DND-41 (cell line): ENCODE data around the gene GOLGA2.

Experiments
- ATAC-seq: fragments of 200-7000 bp; cut with Tn5 transposase; 3 replicates; pipeline ENCODE4 v1.9.1; 2021; ENCODE audit warnings: low read depth; ENCODE audit not compliant: insufficient read depth
- DNase-seq: peaks from one replicate; pipeline ENCODE4 v3.0.0-alpha.2; 2020
- H2AFZ ChIP-seq: 2 replicates; pipeline ENCODE4 v1.6.0; 2012; ENCODE audit warnings: low read depth, low read length
- H3K27ac ChIP-seq: 2 replicates; pipeline ENCODE4 v1.5.1; 2012; ENCODE audit warnings: low read length, inconsistent platforms
- H3K27me3 ChIP-seq: fragments of 200-600 bp; sonication (generic); 2 replicates; pipeline ENCODE4 v1.6.0; 2012; ENCODE audit warnings: low read length, mild to moderate bottlenecking, inconsistent platforms; ENCODE audit not compliant: insufficient read depth, poor library complexity
- H3K36me3 ChIP-seq: 2 replicates; pipeline ENCODE4 v1.5.1; 2012; ENCODE audit warnings: low read length, inconsistent platforms; ENCODE audit not compliant: insufficient read depth
- H3K4me1 ChIP-seq: 2 replicates; pipeline ENCODE4 v1.5.1; 2012; ENCODE audit warnings: mild to moderate bottlenecking, low read length; ENCODE audit not compliant: insufficient read depth
- H3K4me2 ChIP-seq: 2 replicates; pipeline ENCODE4 v1.6.0; 2012; ENCODE audit warnings: mild to moderate bottlenecking, moderate library complexity, low read length, inconsistent platforms; ENCODE audit not compliant: insufficient read depth
- H3K4me3 ChIP-seq, 2 experiments: fragments of 200-600 bp in 1 of 2; shearing (Covaris generic) in 1 of 2; 2 replicates each; pipeline ENCODE4 v1.5.1; 2012 to 2016; ENCODE audit warnings: inconsistent platforms in 2 of 2, low read length in 2 of 2, mild to moderate bottlenecking in 2 of 2, low read depth in 1 of 2, moderate library complexity in 1 of 2
- H3K79me2 ChIP-seq: 2 replicates; pipeline ENCODE4 v1.6.0; 2012; ENCODE audit warnings: low read length, inconsistent platforms; ENCODE audit not compliant: insufficient read depth
- H3K9ac ChIP-seq: 2 replicates; pipeline ENCODE4 v1.6.0; 2012; ENCODE audit warnings: low read depth, mild to moderate bottlenecking, inconsistent platforms, low read length, moderate library complexity
- H3K9me3 ChIP-seq: 2 replicates; pipeline ENCODE4 v1.5.1; 2012; ENCODE audit warnings: low read length, moderate library complexity, mild to moderate bottlenecking, inconsistent platforms; ENCODE audit not compliant: insufficient read depth, severe bottlenecking
- H4K20me1 ChIP-seq: 2 replicates; pipeline ENCODE4 v1.6.0; 2012; ENCODE audit warnings: low read length; ENCODE audit not compliant: insufficient read depth
- CTCF ChIP-seq: IDR thresholded peaks from 2 replicates; pipeline ENCODE4 v1.5.1; 2012; ENCODE audit warnings: borderline replicate concordance, low read length, moderate library complexity, mild to moderate bottlenecking; ENCODE audit not compliant: poor library complexity, severe bottlenecking; ENCODE audit errors: extremely low read depth
- EZH2 ChIP-seq: IDR thresholded peaks from 3 replicates; pipeline ENCODE4 v1.6.1; 2012; ENCODE audit warnings: borderline replicate concordance, low read depth, mild to moderate bottlenecking, moderate library complexity, low read length, inconsistent platforms; ENCODE audit not compliant: severe bottlenecking

The GOLGA2 gene

GRCh38 chr9:128215491-128216409 is 60.1 kb downstream of the GOLGA2 start:
- Histone ChIP-seq H3K9me3 (no peaks in the 10 kb centered on the region), H2AFZ (no peak overlapping the region), H3K9ac (no peak overlapping the region), H3K4me3 (no peak overlapping the region), H3K27ac (no peak overlapping the region), H3K4me1 (no peaks in the 10 kb centered on the region), H4K20me1 (no peaks in the 10 kb centered on the region; the same call in 1 of the 2 replicates), H3K27me3 (no peaks in the 10 kb centered on the region), H3K4me2 (no peak overlapping the region), H3K79me2 (no peaks in the 10 kb centered on the region), H3K36me3 (peaks cover 8% of the 10 kb centered on the region; the same call in 1 of the 2 replicates)
- TF ChIP-seq CTCF: no peak
- no peak for TF ChIP-seq EZH2
- DNase-seq (no peak), ATAC-seq (no peak)

GRCh38 chr9:128214571-128215490 is 61.0 kb downstream of the GOLGA2 start:
- Histone ChIP-seq H3K79me2 (no peaks in the 10 kb centered on the region), H3K4me3 (no peak overlapping the region), H3K9ac (no peak overlapping the region), H3K36me3 (0 out of 2 replicates have a peak, but pooled peaks cover 4% of the 10 kb centered on the region), H3K27ac (no peak overlapping the region), H3K4me2 (no peak overlapping the region), H4K20me1 (no peaks in the 10 kb centered on the region; the same call in 1 of the 2 replicates), H2AFZ (no peak overlapping the region), H3K9me3 (no peaks in the 10 kb centered on the region), H3K27me3 (no peaks in the 10 kb centered on the region), H3K4me1 (no peaks in the 10 kb centered on the region)
- TF ChIP-seq CTCF: no peak
- TF ChIP-seq EZH2: no peak
- DNase-seq (no peak), ATAC-seq (no peak)

- no peaks in the 10 kb centered on the region for H3K79me2 ChIP-seq
- no peaks in the 10 kb centered on the region for H3K9me3 ChIP-seq
- no peaks in the 10 kb centered on the region for H3K27me3 ChIP-seq
- no peaks in the 10 kb centered on the region; the same call in 1 of the 2 replicates for H4K20me1 ChIP-seq
- H3K4me3 ChIP-seq: no peak overlapping the region
- 0 out of 2 replicates have a peak, but pooled peaks cover 1% of the 10 kb centered on the region for H3K36me3 ChIP-seq
- H3K4me1 ChIP-seq: no peaks in the 10 kb centered on the region
- DNase-seq (no peak), ATAC-seq (no peak)
- H3K4me2 ChIP-seq: no peak overlapping the region
- no peak overlapping the region for H3K27ac ChIP-seq
- no peak overlapping the region for H2AFZ ChIP-seq
- no peak for TF ChIP-seq EZH2
- H3K9ac ChIP-seq: no peak overlapping the region
Measured at GRCh38 chr9:128213746-128214497, 61.9 kb downstream of the GOLGA2 start.
